H1 (cell line): ENCODE data around the gene MBOAT1. TPM values are rescaled to one million over a fixed set of nuclear protein-coding genes. Genes with fewer than 3 reads are reported as not detected.

ENCODE experiments used
- CTCF ChIA-PET: fragments of 300-600 bp; sonication (Branson Sonifier 250); formaldehyde crosslinking; loops from one replicate; lab custom pipeline; 2021; ENCODE audit not compliant: partially characterized antibody; lab: Charles Lee
- POLR2A ChIA-PET: fragments of 300-600 bp; sonication (Branson Sonifier 250); formaldehyde crosslinking; loops from one replicate; lab custom pipeline; 2021; ENCODE audit warnings: inconsistent platforms; ENCODE audit not compliant: partially characterized antibody; lab: Charles Lee
- DNase-seq, 2 experiments: peaks; one replicate each; pipeline versions ENCODE4 v3.0.0 to v3.0.0-alpha.2; 2010 to 2022; ENCODE audit warnings: low spot score in 2 of 2, low read depth in 1 of 2, mixed read lengths in 1 of 2
- FAIRE-seq: peaks from 2 replicates; lab custom pipeline; 2011; peaks lifted over from hg19 to GRCh38; lab: Jason Lieb, UNC
- H2AFZ ChIP-seq: 2 replicates; pipeline ENCODE4 v1.8.1; 2012; ENCODE audit warnings: low read length, inconsistent platforms
- H2AK5ac ChIP-seq: 2 replicates; pipeline ENCODE4 v1.6.1; 2013; ENCODE audit warnings: low read depth, low read length
- H2BK120ac ChIP-seq: replicated peaks from 2 replicates; pipeline ENCODE3; 2013; ENCODE audit warnings: low read depth, low read length, inconsistent platforms
- H2BK12ac ChIP-seq: 2 replicates; pipeline ENCODE4 v1.6.1; 2013; ENCODE audit warnings: low read depth, low read length
- H2BK15ac ChIP-seq: 2 replicates; pipeline ENCODE4 v1.6.1; 2013; ENCODE audit warnings: low read length
- H2BK20ac ChIP-seq: 2 replicates; pipeline ENCODE4 v1.6.1; 2013; ENCODE audit warnings: low read length
- H2BK5ac ChIP-seq: 2 replicates; pipeline ENCODE4 v1.6.1; 2013; ENCODE audit warnings: low read depth, low read length
- H3K14ac ChIP-seq: 2 replicates; pipeline ENCODE4 v1.6.1; 2013; ENCODE audit warnings: inconsistent platforms; ENCODE audit not compliant: insufficient read length
- H3K18ac ChIP-seq: 2 replicates; pipeline ENCODE4 v1.6.1; 2013; ENCODE audit warnings: low read length; ENCODE audit errors: extremely low read depth
- H3K23ac ChIP-seq: 2 replicates; pipeline ENCODE4 v1.6.1; 2013; ENCODE audit warnings: inconsistent platforms; ENCODE audit not compliant: insufficient read length
- H3K23me2 ChIP-seq: 2 replicates; pipeline ENCODE4 v1.6.1; 2013; ENCODE audit warnings: low read depth, low read length
- H3K27ac ChIP-seq: 2 replicates; pipeline ENCODE4 v1.6.1; 2011; ENCODE audit warnings: low read depth, low read length, inconsistent platforms
- H3K27me3 ChIP-seq, 4 experiments: replicated peaks in 1 of 4; 1 replicate in 1 of 4; 2 replicates in 3 of 4; pipeline versions ENCODE4 v1.6.1 to v1.8.1; 2011 to 2013; ENCODE audit warnings: low read length in 3 of 4, mild to moderate bottlenecking in 3 of 4, inconsistent platforms in 2 of 4, mixed read lengths in 2 of 4, moderate library complexity in 1 of 4; ENCODE audit not compliant: control insufficient read depth in 3 of 4, insufficient read depth in 3 of 4; ENCODE audit errors: extremely low read depth in 1 of 4
- H3K36me3 ChIP-seq, 4 experiments: 2 replicates each; pipeline versions ENCODE4 v1.6.1 to v1.8.1; 2011 to 2013; ENCODE audit warnings: mild to moderate bottlenecking in 4 of 4, low read length in 3 of 4, moderate library complexity in 2 of 4, control low read depth in 1 of 4, inconsistent platforms in 1 of 4; ENCODE audit not compliant: insufficient read depth in 4 of 4, control insufficient read depth in 2 of 4
- H3K4ac ChIP-seq: replicated peaks from 2 replicates; pipeline ENCODE3; 2013; ENCODE audit warnings: low read length, low read depth, mixed read lengths, inconsistent platforms; ENCODE audit not compliant: insufficient read length
- H3K4me1 ChIP-seq, 4 experiments: replicated peaks in 1 of 4; 1 replicate in 1 of 4; 2 replicates in 3 of 4; pipeline versions ENCODE4 v1.6.1 to v1.8.1; 2011 to 2013; ENCODE audit warnings: low read length in 3 of 4, inconsistent platforms in 2 of 4, mixed read lengths in 1 of 4; ENCODE audit not compliant: insufficient read depth in 4 of 4, control insufficient read depth in 3 of 4
- H3K4me2 ChIP-seq, 2 experiments: 2 replicates each; pipeline versions ENCODE4 v1.6.1 to v1.8.1; 2011 to 2013; ENCODE audit warnings: low read depth in 2 of 2, low read length in 2 of 2, control low read depth in 1 of 2, inconsistent platforms in 1 of 2, mild to moderate bottlenecking in 1 of 2; ENCODE audit not compliant: insufficient read depth in 1 of 2
- H3K4me3 ChIP-seq, 4 experiments: fragments of 200-600, 300-600 bp in 1 of 4; sonication (generic), shearing (Covaris generic), sonication (Bioruptor Twin) in 1 of 4; 2 replicates each; pipeline versions ENCODE4 v1.5.1 to v1.8.1; 2011 to 2016; ENCODE audit warnings: low read length in 4 of 4, low read depth in 3 of 4, control low read depth in 2 of 4, inconsistent platforms in 2 of 4, mild to moderate bottlenecking in 2 of 4, mixed read lengths in 1 of 4, moderate library complexity in 1 of 4; ENCODE audit not compliant: insufficient read depth in 2 of 4; ENCODE audit errors: extremely low read depth in 1 of 4
- H3K56ac ChIP-seq: replicated peaks from 2 replicates; pipeline ENCODE3; 2013; ENCODE audit warnings: low read depth, mild to moderate bottlenecking, mixed read lengths, low read length, inconsistent platforms; ENCODE audit not compliant: insufficient read length
- H3K79me1 ChIP-seq: 2 replicates; pipeline ENCODE4 v1.6.1; 2013; ENCODE audit warnings: low read depth, low read length, control low read depth
- H3K79me2 ChIP-seq, 2 experiments: 2 replicates each; pipeline versions ENCODE4 v1.6.1 to v1.8.1; 2012 to 2013; ENCODE audit warnings: low read length in 2 of 2, mild to moderate bottlenecking in 2 of 2, inconsistent platforms in 1 of 2; ENCODE audit not compliant: insufficient read depth in 2 of 2, control insufficient read depth in 1 of 2
- H3K9ac ChIP-seq, 4 experiments: replicated peaks in 1 of 4; 1 replicate in 1 of 4; 2 replicates in 3 of 4; pipeline versions ENCODE4 v1.6.1 to v1.8.1; 2011 to 2013; ENCODE audit warnings: low read depth in 3 of 4, low read length in 3 of 4, control low read depth in 2 of 4, mild to moderate bottlenecking in 2 of 4, moderate library complexity in 2 of 4, inconsistent platforms in 1 of 4; ENCODE audit errors: extremely low read depth in 1 of 4
- H3K9me3 ChIP-seq, 2 experiments: 2 replicates each; pipeline versions ENCODE4 v1.6.1 to v1.8.1; 2012 to 2013; ENCODE audit warnings: mild to moderate bottlenecking in 2 of 2, moderate library complexity in 2 of 2, control low read depth in 1 of 2, inconsistent platforms in 1 of 2, low read depth in 1 of 2, low read length in 1 of 2, mixed read lengths in 1 of 2; ENCODE audit not compliant: insufficient read depth in 2 of 2
- H4K20me1 ChIP-seq, 2 experiments: replicated peaks in 1 of 2; 2 replicates each; pipeline versions ENCODE3 to v1.8.1; 2011 to 2013; ENCODE audit warnings: inconsistent platforms in 2 of 2, low read length in 2 of 2, mild to moderate bottlenecking in 1 of 2; ENCODE audit not compliant: insufficient read depth in 2 of 2, control insufficient read depth in 1 of 2
- H4K5ac ChIP-seq: 2 replicates; pipeline ENCODE4 v1.6.1; 2013; ENCODE audit warnings: low read length, low read depth, mixed read lengths, inconsistent platforms; ENCODE audit not compliant: insufficient read length
- H4K8ac ChIP-seq: 2 replicates; pipeline ENCODE4 v1.8.0; 2013; ENCODE audit warnings: mild to moderate bottlenecking, moderate library complexity, low read length, inconsistent platforms; ENCODE audit not compliant: insufficient read depth; ENCODE audit errors: extremely low read depth
- H4K91ac ChIP-seq: replicated peaks from 2 replicates; pipeline ENCODE3; 2013; ENCODE audit warnings: low read length, mixed read lengths, inconsistent platforms; ENCODE audit not compliant: insufficient read length
- CHD1 ChIP-seq: IDR thresholded peaks from 2 replicates; pipeline ENCODE4 v1.6.1; 2012; ENCODE audit warnings: low read depth, low read length, improper control_type of control experiment
- CTCF ChIP-seq, 3 experiments: IDR thresholded peaks; 1 replicate in 2 of 3; 2 replicates in 1 of 3; pipeline versions ENCODE4 v1.5.1 to v1.6.1; 2011; ENCODE audit warnings: low read length in 3 of 3, mild to moderate bottlenecking in 3 of 3, inconsistent platforms in 2 of 3, low read depth in 1 of 3, moderate library complexity in 1 of 3; ENCODE audit not compliant: insufficient read depth in 1 of 3; ENCODE audit errors: control extremely low read depth in 1 of 3
- EP300 ChIP-seq, 2 experiments: IDR thresholded peaks; 1 replicate in 1 of 2; 2 replicates in 1 of 2; pipeline ENCODE4 v1.6.1; 2011 to 2012; ENCODE audit warnings: low read depth in 2 of 2, low read length in 2 of 2, mild to moderate bottlenecking in 2 of 2, borderline replicate concordance in 1 of 2, inconsistent platforms in 1 of 2, moderate library complexity in 1 of 2
- POU5F1 ChIP-seq: IDR thresholded peaks from 2 replicates; pipeline ENCODE4 v1.6.1; 2011; ENCODE audit warnings: low read depth, mild to moderate bottlenecking, low read length, moderate library complexity
- SIN3A ChIP-seq, 2 experiments: IDR thresholded peaks in 1 of 2; conservative IDR thresholded peaks in 1 of 2; 2 replicates each; pipeline ENCODE4 v1.6.1; 2011 to 2012; ENCODE audit warnings: low read length in 2 of 2, improper control_type of control experiment in 1 of 2, low read depth in 1 of 2, mild to moderate bottlenecking in 1 of 2
- SUZ12 ChIP-seq: fragments of 200-600 bp; sonication (generic); IDR thresholded peaks from 2 replicates; pipeline ENCODE4 v1.6.1; 2012; ENCODE audit warnings: mild to moderate bottlenecking, inconsistent platforms, low read length, moderate library complexity, mixed read lengths
- WGBS, 2 experiments: shearing (Covaris generic) in 1 of 2; methylation state at CpG; one replicate each; pipeline versions ENCODE4 v1.1.6 to v1.1.7; 2013 to 2015; ENCODE audit warnings: low lambda C conversion rate in 2 of 2, mixed read lengths in 2 of 2, inconsistent platforms in 1 of 2, low coverage in 1 of 2, missing lambda C conversion rate in 1 of 2; ENCODE audit not compliant: insufficient replicate concordance in 2 of 2, insufficient coverage in 1 of 2, insufficient read length in 1 of 2; ENCODE audit errors: extremely low coverage in 1 of 2, missing lambda C conversion rate in 1 of 2; 5-methylcytosine and 5-hydroxymethylcytosine counted together
- polyA plus RNA-seq, 7 experiments: library from polyadenylated mRNA; depleted of rRNA in 3 of 7; stranded (reverse) in 5 of 7; unstranded in 2 of 7; fragments of >200 nt in 5 of 7; fragments of 200-250 nt in 2 of 7; gene quantifications; 1 replicate in 5 of 7; 2 replicates in 1 of 7; 4 replicates in 1 of 7; pipeline versions ENCODE4 v1.2.1 to v1.2.3, GENCODE V29; 2011 to 2013; ENCODE audit warnings: missing spikeins in 2 of 7, mixed read lengths in 2 of 7
- total RNA-seq: library from RNA; stranded (reverse); fragmentation: NEBNext Ultra II Directional; extraction: Animal tissue kit (Norgen Biotek cat#: 25700); gene quantifications from 2 replicates; pipeline ENCODE4 v1.2.1, GENCODE V29; 2021

Gene MBOAT1
- total and polyA plus RNA-seq, 2 of the 8 experiments (the other 6 are each of a cell fraction or from before 2014, with no cell fraction given) = 4.9 to 19.5 TPM

- Histone ChIP-seq H4K8ac (no peak overlapping the region), H3K27ac (no peak overlapping the region), H3K79me1 (no peaks in the 10 kb centered on the region), H3K36me3 (no peaks in the 10 kb centered on the region; a peak in 3 of 8 replicates), H4K5ac (no peak overlapping the region), H3K9ac (no peak overlapping the region), H3K4ac (no peak overlapping the region), H2BK15ac (no peak overlapping the region), H4K20me1 (no peaks in the 10 kb centered on the region), H3K4me2 (no peak overlapping the region), H3K27me3 (no peaks in the 10 kb centered on the region), H2BK120ac (no peak overlapping the region), H3K79me2 (no peaks in the 10 kb centered on the region), H2BK5ac (no peak overlapping the region), H3K23me2 (no peaks in the 10 kb centered on the region), H2AK5ac (no peak overlapping the region), H4K91ac (no peak overlapping the region), H2AFZ (no peak overlapping the region), H3K14ac (no peak overlapping the region), H3K9me3 (no peaks in the 10 kb centered on the region), H2BK20ac (no peak overlapping the region), H3K18ac (no peak overlapping the region), H3K23ac (no peak overlapping the region), H3K4me1 (no peaks in the 10 kb centered on the region), H3K56ac (no peak overlapping the region), H3K4me3 (no peak overlapping the region), H2BK12ac (no peak overlapping the region)
- FAIRE-seq (no peak), DNase-seq (no peak)
- ChIA-PET POLR2A (no interaction called here), CTCF (interaction anchor here (1.6 to 2.1 kb wide), 2 partner anchors 15 to 20 kb away, joined by 5 to 6 read pairs; no protein-coding TSS in a partner anchor)
- WGBS, 2 experiments = 92% methylated on average over 5 of the region's 5 CpGs; no CpG with 5 or more reads in 1 of the 2 experiments
- no peak for TF ChIP-seq CHD1
- TF ChIP-seq CTCF (IDR thresholded peaks at IDR 0.05; ENCODE audit: control extremely low read depth in 1 of 3, insufficient read depth in 1 of 3, low read depth in 1 of 3, low read length in 3 of 3) = no peak
- no peak for TF ChIP-seq POU5F1
- TF ChIP-seq SIN3A (conservative IDR thresholded peaks at IDR 0.05 in 1 of 2, IDR thresholded peaks at IDR 0.05 in 1 of 2; ENCODE audit: low read depth in 1 of 2, low read length in 2 of 2) = no peak
- no peak for TF ChIP-seq EP300 (IDR thresholded peaks at IDR 0.05; ENCODE audit: borderline replicate concordance in 1 of 2, low read depth in 2 of 2, low read length in 2 of 2)
- no peak for TF ChIP-seq SUZ12
These were observed 100.0 kb downstream of the MBOAT1 start for GRCh38 chr6:20112241-20112640.
